GM21825 (cell line): Measurements from ENCODE around the gene VENTX.
"Not testable (repeated sequence)": the region's sequence is repeated elsewhere in the genome, so short reads cannot be mapped to it uniquely, and the experiment has no call there.

Experiments
- ATAC-seq: cut with Tn5 transposase; IDR thresholded peaks from one replicate; pipeline ENCODE4 v1.9.1; 2021; ENCODE audit warnings: mild to moderate bottlenecking, moderate library complexity; ENCODE audit not compliant: unreplicated experiment

The VENTX gene

DNA sequence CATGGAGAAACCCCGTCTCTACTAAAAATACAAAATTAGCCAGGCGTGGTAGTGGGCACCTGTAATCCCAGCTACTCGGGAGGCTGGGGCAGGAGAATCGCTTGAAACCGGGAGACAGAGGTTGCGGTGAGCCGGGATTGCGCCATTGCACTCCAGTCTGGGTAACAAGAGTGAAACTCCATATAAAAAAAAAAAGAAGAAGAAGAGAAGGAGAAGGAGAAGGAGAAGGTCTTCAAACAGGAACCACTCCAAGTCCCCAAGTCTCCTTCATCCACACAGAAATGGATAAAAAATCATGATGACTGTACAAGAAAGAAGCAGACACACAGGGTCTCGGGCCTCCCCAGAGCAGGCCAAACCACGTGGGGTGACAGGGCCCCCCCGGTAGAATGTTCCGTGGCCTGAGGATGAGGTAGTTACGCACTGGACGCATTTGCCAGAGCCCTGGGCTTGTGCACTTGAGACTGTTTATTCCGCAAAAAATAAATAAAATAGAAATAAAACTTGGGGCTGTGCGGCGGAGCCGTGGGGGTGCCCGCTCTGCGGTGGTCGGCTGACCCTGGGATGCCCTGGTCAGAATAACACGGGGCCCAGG, 15.8 kb downstream of the VENTX start:
- no peak for ATAC-seq

DNA sequence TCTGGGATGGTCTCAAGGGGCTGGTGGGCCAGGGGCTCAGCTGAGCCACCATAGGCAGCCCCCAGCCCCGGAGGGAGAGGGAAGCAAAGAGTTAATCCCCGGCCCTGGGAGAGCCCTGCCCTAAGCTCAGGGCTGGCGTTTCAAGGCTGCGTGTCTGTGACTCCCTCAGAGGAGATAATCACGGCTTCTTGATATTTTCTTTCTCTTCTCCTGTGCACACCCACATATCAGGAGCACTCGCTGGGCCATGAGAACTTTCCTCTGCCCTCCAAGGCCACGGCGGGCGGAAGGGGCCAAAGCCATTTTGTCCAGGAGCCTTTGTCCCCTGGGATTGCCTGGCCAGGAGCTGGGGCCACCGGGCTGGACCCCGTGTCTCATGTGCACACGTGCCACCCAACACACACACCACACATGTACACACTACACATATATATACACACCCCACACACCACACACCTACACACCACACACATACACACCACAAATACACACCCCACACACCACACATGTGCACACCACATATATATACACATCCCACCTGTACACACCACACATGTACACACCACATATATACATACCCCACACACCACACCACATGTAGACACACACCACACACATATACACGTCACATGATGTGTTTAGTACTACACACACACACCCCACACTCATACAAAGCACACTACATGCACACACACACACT, 16.9 kb downstream of the VENTX start:
- no peak for ATAC-seq

DNA sequence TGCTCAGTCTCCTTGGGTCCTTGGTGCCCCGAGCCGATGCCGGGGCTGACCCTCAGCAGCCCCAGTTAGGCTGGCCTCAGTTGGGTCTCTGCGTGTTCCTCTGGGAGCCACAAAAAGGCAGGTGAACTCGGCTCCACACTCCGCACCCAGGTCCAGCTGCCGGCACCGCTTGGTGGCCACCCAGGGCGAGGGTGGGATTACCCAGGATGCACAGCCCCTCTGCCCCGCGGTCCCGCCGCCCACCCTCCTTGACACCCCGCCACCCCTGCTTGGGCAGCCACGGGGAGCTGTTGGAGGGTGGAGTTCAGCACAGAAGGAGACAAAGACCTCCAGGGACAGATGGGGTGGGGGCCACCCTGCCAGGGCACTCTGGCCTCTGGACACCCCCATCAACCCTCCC, 17.7 kb downstream of the VENTX start:
- ATAC-seq: no peak

DNA sequence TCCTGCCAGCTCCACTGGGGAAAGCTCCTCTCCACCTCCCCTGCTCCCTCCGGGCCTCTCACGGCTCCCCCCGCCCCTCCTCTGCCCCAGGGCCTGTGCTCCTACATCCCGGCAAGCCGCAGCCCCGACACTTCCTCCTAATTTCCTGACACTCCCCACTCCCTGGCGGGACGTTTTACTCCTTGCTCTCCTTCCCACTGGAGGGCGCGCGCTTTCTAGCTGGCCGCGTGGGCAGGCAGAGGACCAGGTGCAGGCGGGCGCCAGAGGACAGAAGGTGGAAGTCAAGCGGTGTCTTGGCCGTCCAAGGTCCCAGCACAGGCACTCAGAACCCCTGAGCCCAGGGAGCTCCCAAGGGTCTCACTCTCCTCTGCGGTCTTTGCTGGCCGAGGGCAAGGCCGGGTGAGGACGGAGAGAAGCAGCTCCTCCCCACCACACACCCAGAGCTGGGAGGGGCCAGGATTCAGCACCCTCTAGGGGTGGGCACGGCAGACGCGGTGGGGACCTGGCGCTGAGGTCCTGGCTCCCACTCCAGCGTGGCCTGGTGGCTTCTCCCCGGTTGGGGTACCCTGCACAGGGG, 19.9 kb downstream of the VENTX start:
- no peak for ATAC-seq

DNA sequence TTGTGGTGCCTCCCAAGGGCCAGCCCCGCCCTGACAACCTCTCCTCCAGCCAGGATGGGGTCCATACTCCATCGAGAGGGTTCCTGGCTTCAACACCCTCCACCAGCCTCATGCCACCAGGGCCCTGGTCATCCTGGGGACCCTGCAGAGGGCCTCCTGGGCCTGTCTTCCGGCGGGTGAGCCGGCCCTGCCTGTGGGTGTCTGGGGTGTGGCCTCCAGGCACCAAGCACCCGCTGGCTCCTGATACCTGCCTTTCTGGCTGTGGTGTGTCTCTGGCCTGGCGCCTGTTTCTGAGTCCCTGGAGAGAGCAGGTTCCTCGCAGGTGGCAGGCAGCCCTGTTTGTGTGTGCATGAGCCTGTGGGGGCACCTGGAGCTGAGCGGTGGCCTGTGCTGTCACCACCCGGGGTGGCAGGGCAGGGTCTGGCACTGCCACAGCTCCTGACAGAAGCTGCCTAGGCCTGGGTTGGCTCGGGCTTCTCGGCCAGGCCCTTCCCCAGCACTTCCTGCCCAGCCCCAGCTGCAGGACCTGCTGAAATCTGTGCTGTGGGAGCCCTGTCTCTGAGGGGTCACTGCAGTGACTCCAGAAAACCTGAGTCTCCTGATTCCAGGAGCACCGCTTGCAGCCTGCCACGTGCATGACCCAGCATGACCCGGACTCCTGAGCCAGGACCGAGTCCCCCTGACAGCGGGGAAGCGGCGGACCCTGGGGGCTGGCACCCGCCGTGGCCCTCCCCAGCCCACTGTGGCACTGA, 20.6 kb downstream of the VENTX start:
- no peak for ATAC-seq

DNA sequence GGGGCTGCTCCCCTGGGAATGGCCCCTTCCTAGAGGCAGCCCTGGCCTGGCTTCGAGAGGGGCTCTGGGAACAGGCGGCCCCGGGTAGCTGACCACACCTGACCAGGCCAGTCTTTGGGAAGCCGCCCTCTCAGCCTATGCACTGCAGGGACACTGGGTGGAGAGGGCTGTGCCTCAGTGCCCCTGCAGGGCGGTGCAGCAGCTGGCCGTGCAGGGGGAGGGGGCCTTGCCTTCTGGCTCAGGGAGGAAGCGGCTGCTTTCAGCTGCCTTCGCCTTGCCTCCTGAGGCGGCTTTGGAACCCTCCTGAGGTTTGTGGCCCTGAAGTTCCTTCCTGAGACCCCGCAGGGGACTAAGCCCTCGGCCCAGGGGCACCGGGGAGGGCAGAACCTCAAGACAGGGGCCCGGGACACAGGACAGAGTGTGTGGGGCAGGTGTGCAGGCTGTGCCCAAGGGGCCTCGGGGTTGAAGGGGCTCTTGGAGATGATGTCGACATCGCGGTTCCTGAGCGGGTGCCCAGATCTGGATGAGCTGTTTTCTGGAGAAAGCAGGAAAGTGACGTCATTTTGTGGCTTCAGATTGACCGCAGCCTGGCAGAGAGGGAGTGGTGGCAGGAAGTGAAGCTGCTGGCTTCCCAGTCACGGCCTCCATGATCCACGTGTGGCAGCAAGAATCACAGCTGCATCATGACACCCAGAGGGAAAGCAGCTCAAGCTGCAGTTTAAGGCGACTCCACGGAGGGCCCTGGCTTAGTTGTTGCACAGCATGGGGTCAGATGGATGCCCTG, 21.4 kb downstream of the VENTX start:
- no peak for ATAC-seq

DNA sequence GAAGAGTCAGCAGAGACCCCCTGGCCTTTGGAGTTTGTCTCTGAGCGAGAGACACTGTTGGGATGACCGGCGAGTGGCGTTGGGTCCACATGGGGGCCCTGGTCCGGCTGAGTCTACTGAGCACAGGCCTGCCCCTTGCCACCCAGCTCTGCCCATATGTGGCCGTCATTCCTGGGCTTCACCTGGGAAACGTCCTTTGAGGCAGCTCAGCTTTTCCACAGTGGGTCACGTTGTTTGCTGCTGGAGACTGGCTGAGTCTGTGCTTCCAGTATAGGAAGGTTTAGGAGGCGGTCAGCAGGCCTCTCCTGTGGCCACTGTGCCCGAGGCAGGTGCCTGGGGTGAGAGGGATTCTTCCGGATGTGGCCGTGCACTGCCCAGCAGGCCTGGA, 21.9 kb downstream of the VENTX start:
- ATAC-seq: no peak

DNA sequence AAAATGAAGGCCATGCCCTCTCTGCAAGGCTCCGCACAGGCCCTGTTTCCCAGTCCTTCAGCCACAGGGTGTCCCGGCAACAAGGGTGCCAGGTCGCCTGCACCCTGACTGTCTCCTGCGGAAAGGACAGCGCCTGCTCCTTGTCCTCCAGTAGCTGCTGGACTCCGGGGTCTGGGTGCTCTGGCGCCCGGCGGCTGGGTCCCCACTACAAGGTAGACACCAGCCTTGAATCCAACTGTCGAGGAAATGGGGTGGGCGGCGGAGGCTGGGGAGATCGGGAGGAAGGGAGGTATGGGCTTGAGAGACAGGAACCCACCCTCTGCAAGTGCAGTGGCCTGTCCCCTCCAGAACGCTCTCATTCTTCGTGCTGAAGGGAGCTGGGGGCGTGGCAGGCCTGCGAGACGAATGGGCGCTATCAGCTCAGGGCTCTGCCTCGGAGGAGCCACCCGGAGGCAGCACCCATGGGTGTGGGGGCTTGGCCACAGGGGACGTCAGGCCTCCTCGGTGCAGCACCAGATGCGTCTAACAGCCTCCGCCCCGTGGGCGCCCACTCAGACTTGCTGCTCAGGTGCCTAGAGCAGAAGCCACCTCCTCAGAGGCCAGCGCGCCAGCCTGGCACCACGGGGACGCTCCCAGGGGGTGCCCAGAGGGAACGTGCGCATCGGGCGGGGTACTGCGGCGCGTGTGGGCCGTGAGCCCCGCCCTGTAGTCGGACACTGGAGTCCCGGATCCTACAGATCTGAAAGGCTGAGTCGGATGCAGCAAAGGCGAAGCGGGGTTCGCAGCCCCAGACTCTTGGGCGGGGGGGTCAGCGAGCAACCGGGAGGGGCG, 23.5 kb downstream of the VENTX start:
- ATAC-seq: peak; percentile 44

DNA sequence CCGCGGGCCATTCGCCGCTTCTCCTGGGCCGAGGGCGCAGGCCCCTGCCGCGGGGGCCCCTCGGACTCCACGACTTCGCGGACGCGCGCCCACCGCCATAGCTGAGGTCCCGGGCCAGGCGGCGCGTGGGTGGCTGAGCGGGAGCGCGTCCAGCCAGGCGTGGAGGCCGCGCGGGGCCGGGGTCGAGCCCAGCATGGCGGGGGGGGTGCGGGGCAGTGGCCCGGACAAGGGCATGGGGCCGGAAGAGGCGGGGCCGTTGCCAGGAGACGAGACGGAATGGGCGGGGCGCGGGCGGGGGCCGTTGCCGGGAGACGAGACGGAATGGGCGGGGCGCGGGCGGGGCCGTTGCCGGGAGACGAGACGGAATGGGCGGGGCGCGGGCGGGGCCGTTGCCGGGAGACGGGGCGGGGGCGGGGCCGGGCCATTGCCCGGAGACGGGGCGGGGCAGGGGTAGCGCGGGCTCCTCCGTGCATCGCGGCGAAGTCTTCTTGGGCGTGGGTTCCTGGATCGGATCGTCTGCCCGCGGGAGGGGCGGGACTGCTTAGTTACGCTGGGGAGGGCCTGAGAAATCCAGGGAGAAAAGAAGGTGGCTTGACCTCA, 24.2 kb downstream of the VENTX start:
- ATAC-seq: peak; percentile 43

DNA sequence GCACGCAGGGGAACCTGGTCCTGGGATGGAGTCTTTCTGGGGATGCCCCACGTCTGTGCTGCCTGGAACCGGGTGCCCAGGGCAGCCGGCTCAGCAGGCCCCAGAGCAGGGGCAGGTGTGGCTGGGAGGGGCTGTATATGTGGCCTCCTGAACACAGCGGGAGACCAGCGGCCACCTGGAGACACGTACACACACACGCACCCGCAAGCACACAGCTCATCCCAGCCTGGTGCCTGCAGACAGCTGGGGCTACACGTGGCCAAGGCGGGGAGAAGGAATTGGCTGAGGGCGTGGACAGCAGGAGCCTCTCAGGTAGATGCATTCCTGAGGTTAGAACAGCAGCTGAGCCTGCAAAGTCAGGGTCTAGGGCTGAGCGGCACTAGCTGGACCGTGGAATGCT, 25.0 kb downstream of the VENTX start:
- ATAC-seq: no peak

DNA sequence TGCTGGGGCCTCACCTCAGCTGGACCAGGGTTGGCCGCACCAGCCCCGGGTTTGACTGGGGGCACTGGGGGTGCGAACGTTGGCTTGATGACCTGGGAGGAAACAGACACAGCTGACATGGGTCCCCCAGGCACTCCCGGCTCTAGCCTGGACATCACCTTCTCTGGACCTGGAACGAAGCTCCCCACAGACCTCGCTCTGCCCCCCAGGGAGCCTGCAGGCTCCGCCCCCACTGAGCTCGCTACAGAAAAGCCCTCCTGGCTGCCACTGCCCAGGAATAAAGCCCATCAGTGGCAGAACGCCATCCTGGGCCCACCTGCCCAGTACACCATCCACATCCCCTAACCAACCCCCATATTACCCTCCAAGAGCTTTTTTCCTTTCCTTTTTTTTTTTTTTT, 26.0 kb downstream of the VENTX start:
- ATAC-seq: no peak

DNA sequence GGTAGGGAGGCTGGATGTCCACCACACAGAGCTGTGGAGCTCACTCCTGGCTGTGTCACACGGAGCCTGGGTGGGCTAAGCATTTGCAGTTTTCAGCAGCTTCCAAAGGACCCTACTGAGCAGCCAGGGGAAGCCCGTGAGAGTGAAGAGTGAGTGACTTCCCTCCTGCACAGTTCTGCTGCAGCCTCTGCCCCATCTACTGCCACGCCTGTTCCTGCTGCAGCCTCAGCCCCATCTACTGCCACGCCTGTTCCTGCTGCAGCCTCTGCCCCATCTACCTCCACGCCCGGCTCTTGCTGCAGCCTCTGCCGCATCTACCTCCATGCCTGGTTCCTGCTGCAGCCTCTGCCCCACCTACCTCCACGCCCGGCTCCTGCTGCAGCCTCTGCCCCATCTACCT, 26.8 kb downstream of the VENTX start:
- ATAC-seq: no peak

DNA sequence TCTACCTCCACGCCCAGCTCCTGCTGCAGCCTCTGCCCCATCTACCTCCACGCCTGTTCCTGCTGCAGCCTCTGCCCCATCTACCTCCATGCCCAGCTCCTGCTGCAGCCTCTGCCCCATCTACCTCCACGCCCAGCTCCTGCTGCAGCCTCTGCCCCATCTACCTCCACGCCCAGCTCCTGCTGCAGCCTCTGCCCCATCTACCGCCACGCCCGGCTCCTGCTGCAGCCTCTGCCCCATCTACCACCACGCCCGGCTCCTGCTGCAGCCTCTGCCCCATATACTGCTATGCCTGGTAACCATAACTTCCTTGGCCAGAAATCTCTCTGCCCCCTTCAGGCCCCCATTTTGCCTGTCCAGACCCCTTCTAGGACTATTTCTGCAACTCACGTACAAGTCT, 27.4 kb downstream of the VENTX start:
- ATAC-seq: not testable (repeated sequence)

DNA sequence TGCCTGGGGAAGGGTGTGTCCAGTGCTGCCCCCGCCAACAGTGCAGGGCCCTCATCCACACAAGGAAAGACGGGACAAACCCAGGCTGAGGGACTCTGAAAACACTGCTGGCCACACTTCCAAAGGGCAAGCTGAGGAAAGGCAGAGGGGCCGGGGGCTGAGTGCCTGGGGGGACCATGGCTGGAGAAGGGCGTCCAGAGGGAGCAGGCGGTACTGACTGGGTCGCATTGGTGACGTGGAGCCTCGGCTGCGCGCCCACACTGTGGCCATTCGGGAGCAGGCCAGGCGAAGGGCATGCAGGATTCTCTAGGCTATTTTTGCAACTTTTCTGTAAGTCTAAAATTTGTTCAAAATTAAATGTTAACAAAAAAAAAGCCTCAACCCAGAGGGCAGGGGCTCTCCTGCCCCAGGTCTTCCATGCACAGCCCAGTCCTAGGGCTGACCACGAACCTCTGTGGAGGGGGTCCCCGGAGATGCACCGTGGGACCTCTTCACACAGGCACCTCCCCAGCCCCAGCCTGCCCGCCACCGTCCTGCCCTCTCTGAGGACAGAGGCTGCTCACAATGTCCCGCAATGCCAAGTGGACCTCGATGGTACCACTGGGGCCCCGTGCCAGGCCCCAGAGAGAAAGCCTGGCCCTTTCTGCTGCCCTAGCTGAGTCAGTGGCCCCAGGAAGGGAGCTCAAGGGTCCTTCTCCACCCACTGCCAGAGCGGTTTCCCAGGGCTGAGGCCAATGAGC, 28.6 kb downstream of the VENTX start:
- no peak for ATAC-seq

DNA sequence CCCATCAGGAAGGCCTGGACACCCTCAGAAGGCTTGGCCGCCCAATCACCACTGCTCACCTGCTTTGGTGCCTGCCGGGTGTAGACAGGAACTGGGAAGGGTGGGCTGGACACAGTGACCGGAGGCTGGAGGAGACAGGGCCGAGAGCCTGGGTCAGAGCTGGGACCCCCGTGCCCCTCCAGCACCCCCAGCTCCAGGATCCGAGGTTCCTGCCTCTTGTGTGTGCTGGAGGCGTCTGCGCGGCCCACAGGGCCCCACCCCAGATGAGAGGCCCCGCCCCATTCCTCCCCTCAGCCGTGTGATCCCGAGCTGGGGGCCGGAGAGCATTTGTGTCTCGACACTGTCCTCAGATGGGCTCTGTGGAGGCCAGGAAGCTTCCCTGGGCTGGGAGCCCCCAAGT, 29.6 kb downstream of the VENTX start:
- no peak for ATAC-seq

DNA sequence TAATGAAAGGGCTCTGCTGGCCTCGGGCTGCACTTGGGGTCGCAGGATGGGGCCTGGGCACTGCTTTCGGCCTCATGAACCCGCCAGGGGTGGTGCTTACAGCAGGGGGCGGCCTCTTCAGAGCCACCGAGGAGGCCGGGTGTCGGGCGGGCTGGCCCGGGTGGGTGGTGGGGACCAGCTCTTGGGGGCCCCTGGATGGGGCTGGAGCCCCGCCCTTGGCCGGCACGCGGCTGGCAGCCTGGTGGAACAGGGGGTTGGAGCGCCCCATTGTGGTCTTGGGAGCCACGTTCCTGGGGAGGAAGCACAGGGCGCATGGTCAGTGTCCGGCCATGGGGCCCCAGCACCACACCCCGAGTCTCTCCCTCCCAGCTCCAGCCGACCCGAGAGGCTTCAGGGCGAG, 30.2 kb downstream of the VENTX start:
- no peak for ATAC-seq

DNA sequence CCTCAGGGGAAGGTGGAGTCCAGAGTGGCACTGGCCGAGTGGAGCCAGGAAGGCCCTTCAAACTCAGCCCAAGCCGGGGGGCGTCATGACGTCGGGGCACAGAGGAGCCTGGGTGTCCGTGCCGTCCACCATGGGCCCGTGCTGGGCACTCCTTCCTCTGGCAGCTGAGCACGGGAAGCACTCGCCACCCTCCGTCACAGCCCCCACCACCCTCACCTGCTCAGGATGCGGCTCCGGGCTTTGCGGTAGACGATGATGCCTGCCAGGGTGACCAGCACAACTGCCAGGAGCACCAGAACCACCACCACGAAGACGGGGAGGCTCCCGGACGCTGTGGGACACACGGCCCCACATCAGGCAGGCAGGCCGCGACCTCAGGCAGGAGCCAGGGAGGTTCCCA, 30.9 kb downstream of the VENTX start:
- no peak for ATAC-seq

DNA sequence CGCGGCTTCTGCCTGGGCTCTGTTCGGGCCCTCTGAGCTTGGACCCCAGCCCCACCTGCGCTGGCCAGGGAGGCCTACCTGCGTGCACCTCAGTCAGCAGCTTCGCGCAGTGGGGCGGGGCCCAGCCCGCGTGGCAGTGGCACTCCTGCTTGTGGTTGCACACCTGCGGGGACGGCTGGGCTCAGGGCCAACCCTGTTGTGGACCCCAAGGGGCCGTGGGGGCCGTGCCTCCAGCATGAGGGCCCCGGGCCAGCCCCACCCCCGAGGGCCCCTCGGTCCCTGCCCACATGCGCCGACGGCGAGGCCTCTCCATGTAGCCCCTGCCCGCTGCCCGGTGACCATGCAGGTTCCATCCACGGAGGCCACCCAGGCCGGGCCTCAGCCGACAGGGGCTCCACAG, 31.7 kb downstream of the VENTX start:
- ATAC-seq: no peak

DNA sequence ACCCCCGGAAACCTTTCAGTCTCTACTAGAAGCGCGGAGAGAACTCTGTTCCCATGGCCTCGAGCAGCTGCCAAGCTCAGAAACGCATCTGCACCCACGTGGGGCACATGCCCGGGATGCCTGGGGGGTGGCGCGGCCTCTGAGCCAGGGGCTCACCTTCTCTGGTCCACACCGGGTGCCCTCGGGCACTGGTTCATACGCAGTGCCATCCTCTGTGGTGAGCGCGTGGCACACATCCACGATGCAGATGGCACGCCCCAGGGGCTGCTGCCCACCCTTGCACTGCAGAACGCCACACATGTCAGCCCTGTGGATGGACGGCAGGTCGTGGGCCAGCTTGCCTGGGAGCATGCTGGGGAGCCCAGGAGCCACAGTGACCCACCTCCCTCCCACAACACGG, 32.5 kb downstream of the VENTX start:
- ATAC-seq: no peak
